Stimulated activated CD8-positive, alpha-beta memory T cell treated with anti-CD3 and anti-CD28 coated beads, Interleukin-7, amount 100 ng/mL, for 1 hour (primary cell): ENCODE results near the gene TUBD1.
"Not testable (repeated sequence)": the region's sequence is repeated elsewhere in the genome, so short reads cannot be mapped to it uniquely, and the experiment has no call there.

Source experiments
- DNase-seq, 2 donors: peaks; one replicate each; pipeline ENCODE4 v3.0.0-alpha.2; 2020; ENCODE audit warnings: low read depth in 2 of 2

Gene TUBD1

DNA sequence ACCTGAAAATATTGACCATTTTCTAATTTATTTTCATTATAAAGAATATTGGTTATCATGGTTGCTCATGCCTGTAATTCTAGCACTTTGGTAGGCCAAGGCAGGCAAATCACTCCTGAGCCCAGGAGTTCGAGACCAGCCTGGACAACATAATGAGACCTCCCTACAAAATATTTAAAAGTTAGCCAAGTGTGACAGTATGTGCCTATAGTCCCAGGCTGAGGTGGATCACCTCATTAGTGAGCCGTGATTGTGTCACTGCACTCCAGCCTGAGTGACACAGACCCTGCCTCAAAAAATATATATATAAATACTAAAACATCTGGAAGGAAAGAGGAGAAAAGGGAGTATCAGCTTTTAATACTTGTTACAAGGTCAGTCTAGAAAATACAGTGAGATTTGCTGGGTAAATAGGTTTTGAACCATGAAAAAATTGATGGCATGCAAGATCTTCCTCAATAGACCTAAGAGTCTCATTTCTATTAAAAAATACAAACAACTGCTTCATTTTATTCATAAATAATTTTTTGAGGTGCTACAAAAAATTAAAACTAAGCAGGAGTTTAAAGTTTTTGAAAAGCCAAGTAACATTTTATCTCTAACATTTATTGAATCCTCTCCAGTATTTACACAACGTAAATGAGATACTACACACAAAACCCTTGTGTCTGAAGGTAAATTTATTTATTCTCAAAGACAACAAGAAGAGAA is 47.7 kb downstream of the TUBD1 start:
- DNase-seq: no peak

DNA sequence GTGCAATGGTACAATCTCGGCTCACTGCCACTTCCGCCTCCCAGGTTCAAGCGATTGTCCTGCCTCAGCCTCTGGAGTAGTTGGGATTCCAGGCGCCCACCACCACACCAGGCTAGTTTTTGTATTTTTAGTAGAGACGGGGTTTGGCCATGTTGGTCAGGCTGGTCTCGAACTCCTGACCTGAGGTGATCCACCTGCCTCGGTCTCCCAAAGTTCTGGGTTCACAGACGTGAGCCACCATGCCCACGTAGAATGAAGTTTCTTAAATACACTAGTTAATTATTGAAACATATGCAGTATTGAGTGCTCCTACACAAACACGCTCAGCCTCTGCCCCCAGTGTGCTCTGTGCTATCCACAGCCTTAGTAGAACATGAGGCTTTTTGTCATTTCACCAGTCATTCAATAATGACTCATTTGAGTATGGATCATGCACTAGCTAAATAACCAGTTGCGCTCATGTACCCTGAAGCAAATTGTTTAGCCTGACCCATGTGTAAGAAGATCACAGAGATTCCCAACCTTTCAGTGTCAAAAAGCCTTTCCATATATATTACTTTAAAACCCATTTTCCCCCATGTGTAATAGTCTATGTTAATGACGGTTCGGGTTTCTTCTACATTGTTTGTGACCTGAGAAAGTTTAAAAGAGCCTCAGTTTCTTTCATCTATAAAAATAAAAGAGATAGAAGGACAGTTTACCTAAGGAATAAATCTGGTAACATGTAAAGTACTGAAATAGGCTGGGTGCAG is 49.7 kb downstream of the TUBD1 start:
- DNase-seq: no peak

DNA sequence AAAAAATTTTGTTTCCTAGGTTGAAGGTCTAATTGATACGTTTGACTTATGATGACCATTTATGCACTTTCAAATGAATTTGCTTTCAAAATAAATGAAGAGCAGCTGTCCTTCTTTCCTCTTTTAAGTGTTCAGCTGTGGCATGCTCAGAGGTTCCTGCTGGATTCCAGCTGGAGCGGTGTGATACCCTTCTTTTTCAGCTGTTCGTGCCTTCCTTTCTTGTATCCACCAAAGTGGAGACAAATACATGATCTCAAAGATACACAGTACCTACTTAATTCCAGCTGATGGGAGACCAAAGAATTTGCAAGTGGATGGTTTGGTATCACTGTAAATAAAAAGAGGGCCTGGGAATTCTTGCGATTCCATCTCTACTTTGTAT is 50.9 kb downstream of the TUBD1 start:
- DNase-seq: not testable (repeated sequence)

DNA sequence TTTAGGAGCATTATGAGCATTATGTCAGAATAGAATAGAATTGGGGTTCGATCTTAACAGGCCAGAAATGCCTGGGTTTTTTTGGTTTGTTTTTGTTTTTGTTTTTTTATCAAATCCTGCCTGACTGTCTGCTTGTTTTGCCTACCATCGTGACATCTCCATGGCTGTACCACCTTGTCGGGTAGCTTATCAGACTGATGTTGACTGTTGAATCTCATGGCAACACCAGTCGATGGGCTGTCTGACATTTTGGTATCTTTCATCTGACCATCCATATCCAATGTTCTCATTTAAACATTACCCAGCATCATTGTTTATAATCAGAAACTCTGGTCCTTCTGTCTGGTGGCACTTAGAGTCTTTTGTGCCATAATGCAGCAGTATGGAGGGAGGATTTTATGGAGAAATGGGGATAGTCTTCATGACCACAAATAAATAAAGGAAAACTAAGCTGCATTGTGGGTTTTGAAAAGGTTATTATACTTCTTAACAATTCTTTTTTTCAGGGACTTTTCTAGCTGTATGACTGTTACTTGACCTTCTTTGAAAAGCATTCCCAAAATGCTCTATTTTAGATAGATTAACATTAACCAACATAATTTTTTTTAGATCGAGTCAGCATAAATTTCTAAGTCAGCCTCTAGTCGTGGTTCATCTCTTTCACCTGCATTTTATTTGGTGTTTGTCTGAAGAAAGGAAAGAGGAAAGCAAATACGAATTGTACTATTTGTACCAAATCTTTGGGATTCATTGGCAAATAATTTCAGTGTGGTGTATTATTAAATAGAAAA is 51.5 kb downstream of the TUBD1 start:
- DNase-seq: not testable (repeated sequence)

GRCh38 chr17:59840329-59841090 is 52.2 kb downstream of the TUBD1 start:
- no peak for DNase-seq

GRCh38 chr17:59839651-59840328 is 53.0 kb downstream of the TUBD1 start:
- DNase-seq: no peak

DNA sequence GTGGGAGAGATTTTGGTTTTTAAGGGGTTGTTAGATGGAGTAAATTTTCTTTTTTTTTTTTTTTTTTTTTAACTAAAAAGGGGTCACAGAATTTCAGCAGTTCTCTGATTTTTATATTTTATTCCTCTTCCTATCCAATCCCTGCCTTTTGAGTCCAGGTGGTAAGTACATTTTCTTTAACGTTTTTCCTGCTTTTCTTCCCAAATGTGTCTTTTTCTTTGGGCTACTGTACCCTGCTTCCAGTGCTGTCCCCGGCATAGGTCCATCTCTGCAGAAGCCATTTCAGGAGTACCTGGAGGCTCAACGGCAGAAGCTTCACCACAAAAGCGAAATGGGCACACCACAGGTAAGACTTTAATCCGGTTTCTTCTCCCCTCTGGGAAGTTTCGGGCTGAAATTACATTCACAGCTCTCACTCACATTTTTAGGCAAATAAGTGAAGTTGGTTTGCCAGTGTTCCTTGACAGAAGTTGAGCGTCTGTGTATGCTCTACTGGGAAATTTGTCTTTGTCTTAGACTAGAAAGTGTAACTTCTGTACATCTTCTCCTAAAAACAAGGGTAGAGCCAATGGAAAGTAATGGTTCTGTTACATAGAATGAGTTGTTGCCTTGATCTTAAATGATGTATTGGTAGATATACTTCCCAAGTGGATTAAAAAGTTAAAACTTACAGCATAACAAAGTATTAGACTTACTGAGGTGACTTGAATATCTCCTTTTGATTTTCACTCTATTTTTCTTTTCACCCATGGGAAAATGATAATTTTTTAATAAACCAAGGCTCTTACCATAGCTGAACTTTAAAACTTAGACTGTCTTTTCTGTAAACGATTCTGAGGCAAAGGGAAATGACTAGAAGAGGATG is 54.5 kb downstream of the TUBD1 start:
- no peak for DNase-seq

DNA sequence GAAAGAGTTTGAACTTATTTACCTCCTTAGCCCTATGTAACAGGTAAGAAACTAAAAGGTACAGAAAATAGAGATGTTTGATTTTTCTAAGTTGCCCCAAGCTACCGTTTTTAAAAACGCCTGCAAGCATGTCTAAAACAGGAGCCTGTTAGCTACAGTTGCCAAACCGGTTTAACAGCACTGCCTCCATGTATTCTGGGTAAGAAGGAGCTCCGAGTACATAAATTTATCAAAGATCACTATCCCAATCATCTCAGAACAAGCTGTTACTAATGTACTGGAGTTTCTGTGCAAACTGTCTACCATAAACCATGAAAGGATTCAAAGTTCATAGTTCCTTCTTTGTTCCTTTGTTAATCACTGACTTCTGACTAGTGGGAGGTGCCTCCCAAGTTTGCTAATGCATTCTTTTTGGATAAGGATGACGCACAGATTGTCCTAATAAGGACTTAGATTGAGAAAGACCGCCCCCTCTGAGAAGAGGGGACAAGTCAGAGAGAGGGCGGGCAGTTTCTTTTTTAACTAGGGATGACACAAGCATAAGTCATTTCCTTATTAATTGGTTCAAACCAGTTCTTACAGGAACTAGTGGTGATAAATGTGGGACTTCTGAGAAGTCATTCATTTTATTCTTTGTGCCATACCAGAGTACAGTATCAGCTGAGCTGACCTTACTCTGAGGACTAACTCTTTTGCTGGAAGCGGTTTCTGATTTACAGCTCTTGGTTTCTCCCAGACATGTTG is 55.3 kb downstream of the TUBD1 start:
- no peak for DNase-seq

DNA sequence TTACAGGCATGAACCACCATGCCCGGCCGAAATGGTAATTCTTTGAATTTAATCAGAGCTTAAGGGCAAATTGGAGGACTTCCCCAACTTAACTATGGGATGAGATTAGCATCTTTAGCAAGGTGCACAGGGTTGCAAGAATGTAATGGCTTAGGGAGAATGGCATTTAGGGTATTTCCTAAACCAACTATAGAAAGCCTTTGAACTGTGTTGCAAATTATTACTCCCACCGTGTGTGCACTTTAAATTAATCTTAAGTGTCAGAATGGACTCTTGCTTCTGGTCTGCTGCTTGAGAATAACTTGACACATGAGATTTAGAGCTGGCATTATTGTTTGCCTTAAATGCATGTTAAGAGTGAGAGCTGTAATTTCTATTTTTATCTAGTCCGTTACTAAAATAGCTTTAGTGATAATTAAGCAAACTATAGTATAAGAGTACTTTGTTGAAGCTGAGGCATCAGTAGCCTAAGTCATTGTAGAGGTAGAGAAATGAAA is 59.8 kb downstream of the TUBD1 start:
- DNase-seq: no peak

DNA sequence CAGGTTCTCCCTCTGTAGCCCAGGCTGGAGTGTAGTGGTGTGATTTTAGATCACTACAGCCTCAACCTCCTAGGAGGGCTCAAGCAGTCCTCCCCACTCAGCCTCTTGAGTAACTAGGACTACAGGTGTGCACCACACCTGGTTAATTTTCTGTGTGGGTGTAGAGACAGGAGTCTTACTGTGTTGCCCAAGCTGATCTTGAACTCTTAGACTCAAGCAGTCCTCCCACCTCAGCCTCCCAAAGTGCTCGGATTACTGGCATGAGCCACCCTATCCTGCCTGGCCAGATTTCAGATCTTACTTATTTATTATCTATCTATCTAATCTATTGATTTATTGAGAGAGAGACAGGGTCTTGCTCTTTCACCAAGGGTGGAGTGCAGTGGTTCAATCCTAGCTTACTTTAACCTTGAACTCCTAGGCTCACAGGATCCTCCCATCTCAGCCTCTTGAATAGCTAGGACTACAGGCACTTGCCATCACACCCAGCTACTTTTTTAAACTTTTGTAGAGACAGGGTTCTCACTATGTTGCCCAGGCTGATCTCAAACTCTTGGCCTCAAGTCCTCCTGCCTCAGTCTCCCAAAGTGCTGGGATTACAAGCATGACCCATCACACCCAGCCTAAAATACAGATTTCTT is 61.8 kb downstream of the TUBD1 start:
- no peak for DNase-seq

DNA sequence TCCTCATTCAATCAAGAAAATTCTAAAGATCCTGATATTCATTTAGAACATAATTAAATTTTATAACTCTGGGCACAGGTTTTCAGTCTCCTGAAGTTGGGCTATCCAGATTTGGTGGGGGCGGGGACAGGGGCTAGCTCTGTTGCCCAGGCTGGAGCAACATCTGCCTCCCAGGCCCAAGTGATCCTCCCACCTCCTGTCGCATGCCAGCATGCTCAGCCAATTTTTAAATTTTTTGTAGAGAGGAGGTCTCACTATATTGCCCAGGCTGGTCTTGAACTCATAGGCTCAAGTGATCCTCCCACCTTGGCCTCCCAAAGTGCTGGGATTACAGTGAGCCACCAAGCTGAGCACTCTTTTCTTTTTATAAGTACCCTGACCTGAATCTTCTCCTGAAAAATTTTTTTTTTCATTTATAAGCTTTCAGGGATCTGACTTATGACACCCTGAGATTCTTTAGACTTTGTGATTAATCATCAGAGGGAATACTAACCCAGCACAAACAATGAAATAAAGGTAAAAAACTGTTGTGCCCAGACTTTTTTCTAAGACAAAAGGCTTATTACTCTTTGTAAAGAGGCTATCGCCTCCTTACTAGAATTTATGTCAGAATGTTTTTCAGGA is 62.6 kb downstream of the TUBD1 start:
- DNase-seq: no peak

- DNase-seq: no peak
Observed at GRCh38 chr17:59829217-59830006, 63.3 kb downstream of the TUBD1 start.

DNA sequence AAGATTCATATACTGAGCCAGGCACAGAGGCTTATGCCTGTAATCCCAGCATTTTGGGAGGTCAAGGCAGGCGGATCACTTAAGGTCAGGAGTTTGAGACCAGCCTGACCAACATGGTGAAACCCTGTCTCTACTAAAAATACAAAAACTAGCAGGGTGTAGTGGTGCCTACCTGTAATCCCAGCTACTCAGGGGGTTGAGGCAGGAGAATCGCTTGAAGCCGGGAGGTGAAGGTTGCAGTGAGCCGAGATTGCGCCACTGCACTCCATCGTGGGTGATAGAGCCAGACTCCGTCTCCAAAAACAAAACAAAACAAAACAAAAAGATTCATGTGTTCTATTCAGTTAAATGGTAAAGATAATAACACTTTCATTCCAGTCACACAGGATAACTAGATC is 63.9 kb downstream of the TUBD1 start:
- not testable (repeated sequence) for DNase-seq

DNA sequence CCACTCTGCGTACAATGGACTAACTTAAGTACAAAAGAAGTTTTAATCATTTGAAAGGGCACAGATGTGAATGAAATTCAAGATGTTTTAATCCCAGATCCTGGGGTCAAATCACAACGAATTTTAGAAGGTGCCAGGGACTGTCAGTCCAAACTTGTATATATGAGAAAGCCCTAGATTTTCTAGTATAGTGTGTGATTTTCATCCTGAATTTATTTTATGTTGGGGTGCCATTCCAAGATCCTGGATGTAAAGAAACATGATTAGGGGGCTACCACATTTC is 64.3 kb downstream of the TUBD1 start:
- no peak for DNase-seq

GRCh38 chr17:59827721-59828477 is 64.8 kb downstream of the TUBD1 start:
- no peak for DNase-seq

GRCh38 chr17:59826706-59827453 is 65.9 kb downstream of the TUBD1 start:
- DNase-seq: no peak
